GM18520 (cell line): ENCODE data around the gene DCP1B.

Experiments
- ATAC-seq: cut with Tn5 transposase; IDR thresholded peaks from one replicate; pipeline ENCODE4 v1.9.1; 2021; ENCODE audit not compliant: unreplicated experiment

Gene DCP1B

GRCh38 chr12:2017546-2018337 is 13.5 kb upstream of the DCP1B start:
- ATAC-seq: no peak

- ATAC-seq: no peak
These were observed 12.7 kb upstream of the DCP1B start for GRCh38 chr12:2016862-2017545.

DNA sequence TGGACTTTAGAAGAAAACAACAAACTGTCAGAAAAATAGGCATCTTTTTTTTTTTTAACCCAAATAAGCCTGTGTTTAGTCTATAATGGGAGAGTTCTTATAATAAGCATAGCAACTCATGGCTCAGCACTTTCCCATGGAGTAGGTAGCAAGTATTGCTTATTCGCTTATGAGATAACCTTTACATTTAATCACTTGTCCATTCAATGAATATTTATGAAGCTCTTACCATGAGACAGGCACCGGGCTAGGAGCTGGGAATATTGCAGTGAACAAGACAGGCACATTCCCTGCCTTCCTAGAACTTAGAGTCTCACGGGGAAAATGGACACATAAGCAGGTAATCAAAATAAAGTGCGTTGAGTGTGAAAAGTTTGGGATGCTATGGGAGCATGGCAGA is 10.0 kb upstream of the DCP1B start:
- no peak for ATAC-seq

- no peak for ATAC-seq
These were observed 9.4 kb upstream of the DCP1B start for GRCh38 chr12:2013527-2014223.

DNA sequence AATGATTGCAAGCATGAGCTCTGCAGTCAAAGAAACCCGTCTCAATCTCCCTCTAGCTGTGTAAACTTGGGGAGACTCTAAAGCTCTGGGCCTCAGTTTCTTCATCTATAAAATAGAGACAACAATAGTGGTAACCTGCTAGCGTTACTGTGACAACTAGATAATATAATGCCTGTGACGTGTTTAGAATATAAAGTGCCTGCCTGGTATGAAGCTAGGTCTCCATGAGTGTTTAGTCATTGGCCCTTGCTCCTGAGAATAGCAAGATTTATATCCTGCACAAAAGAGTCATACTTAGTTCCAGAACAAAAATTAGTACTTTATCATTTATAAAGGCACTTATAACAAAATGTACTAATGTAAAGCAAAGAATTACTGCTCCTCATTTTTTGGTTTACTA is 8.8 kb upstream of the DCP1B start:
- no peak for ATAC-seq

- no peak for ATAC-seq
These were observed 7.7 kb upstream of the DCP1B start for GRCh38 chr12:2011643-2012607.

- ATAC-seq: no peak
These were observed 5.4 kb upstream of the DCP1B start for GRCh38 chr12:2009623-2010022.

- no peak for ATAC-seq
These were observed 4.4 kb upstream of the DCP1B start for GRCh38 chr12:2008677-2009076.

GRCh38 chr12:2003676-2004112 is 563 bp downstream of the DCP1B start:
- no peak for ATAC-seq

DNA sequence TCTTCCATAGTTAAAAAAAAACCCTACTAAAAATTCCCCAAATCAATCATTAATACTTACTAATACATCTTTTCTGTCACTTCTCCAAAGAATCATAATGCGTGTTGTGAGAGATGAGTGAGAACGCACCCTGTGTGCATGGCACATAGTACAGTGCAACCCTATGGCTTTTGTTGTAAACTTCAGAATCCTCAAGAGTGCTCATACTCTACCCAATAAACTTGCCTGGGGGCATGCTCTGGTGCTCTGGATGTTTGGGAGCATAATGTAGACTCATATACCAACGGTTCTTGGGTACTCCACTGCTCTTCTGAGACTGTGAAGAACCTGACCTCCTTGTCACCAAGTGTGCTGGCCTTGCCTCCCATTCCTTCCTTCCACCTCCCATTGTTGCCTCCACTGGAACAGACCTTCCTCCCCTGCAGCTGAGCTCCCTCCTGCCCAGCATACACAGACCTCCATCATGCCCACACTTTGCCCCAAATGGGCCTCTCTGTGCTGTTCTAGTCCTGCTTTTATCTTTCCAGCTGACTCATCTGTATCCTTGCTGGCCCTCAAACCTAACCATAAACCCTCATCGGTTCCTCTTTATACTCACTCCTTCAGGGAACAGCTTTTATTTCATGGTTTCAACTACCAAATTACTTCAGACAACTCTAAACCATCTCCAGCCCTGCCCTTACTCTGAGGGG is 8.9 kb downstream of the DCP1B start:
- ATAC-seq: no peak

DNA sequence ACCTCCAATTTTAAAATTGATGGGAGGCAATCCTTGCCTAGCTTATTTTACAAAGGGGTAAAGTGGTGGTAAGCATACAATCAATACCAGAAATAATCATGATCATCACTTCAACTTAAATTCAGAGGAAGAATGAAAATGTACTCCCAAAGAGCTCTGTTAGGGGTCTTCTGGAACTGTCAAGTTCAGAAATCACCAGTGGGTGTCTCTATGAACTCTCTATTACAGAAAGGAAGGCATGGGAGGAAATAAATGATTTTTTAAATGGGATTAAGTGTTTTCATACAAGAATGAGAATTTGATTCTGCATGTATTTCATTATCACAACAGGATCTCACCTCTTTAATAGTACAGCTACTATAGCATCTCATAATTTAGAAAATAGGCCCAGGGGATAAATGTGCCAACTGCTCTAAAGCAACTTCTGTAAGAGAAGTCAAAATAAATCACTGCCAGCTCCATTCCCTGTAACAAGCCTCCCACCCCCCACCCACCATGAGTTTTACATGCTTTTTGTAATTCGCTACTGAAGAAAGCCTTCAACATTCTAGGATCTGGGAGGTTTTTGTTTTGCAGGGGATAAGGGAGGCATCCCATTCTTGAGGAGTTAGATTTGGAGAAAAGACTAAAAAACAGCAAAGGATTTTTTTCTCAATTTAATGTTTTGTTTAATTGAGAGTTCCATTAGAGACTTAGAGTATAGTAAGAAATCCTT is 9.7 kb downstream of the DCP1B start:
- ATAC-seq: no peak

DNA sequence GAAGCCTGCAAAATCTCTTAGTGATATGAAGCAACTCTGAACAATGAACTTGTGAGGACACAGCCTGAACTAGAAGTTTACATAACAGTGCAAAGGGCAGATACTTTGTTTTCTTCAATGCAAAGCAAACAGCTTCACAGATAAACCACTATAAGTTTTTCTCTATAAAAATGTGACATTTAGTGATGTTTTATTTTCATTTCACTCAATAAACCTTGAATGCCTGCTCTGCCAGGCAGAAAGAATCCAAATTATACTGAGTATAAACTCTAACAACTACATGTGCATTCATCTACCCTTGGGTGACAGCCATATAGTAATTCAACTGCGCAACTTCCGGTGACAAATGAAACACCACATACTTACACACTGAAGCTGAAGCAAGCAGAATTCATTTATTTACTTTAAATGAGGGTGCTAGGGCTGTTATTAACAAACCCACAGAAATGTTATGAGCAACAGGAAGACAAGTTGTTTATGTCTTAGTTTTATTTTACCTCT is 10.3 kb downstream of the DCP1B start:
- no peak for ATAC-seq

GRCh38 chr12:1993341-1993740 is 10.9 kb downstream of the DCP1B start:
- ATAC-seq: no peak

GRCh38 chr12:1992732-1993131 is 11.5 kb downstream of the DCP1B start:
- ATAC-seq: no peak

GRCh38 chr12:1989111-1989510 is 15.1 kb downstream of the DCP1B start:
- no peak for ATAC-seq

DNA sequence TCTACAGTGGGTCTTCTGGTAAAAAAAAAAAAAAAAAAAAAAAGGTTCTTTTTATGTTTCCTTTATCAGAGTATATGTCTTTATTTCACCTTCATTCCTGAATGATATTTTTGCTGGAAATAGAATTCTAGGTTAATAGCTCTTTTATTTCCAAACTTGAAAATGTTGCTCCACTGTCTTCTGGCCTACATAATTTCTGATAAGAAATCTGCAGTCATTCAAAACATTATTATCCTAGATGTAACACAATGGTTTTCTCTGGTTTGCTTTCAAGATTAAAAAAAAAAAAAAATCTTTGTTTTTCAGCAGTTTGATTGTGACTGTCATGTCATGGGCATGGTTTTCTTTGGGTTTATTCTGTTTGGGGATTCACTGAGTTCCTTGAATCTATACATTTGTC is 19.5 kb downstream of the DCP1B start:
- no peak for ATAC-seq

GRCh38 chr12:1980282-1980681 is 24.0 kb downstream of the DCP1B start:
- no peak for ATAC-seq

GRCh38 chr12:1978078-1978862 is 26.0 kb downstream of the DCP1B start:
- no peak for ATAC-seq

GRCh38 chr12:1977588-1977987 is 26.7 kb downstream of the DCP1B start:
- ATAC-seq: no peak
